H1 (cell line): ENCODE results near the gene CSNK2B.
A peak's percentile ranks its signal among the peaks of the same experiment; 100 is the strongest.

Experiments used
- CREB1 ChIP-seq: IDR thresholded peaks from 2 replicates; pipeline ENCODE4 v1.6.1; 2012; ENCODE audit warnings: inconsistent platforms
- CTCF ChIP-seq, 3 experiments: IDR thresholded peaks; 1 replicate in 2 of 3; 2 replicates in 1 of 3; pipeline versions ENCODE4 v1.5.1 to v1.6.1; 2011; ENCODE audit warnings: low read length in 3 of 3, mild to moderate bottlenecking in 3 of 3, inconsistent platforms in 2 of 3, low read depth in 1 of 3, moderate library complexity in 1 of 3; ENCODE audit not compliant: insufficient read depth in 1 of 3; ENCODE audit errors: control extremely low read depth in 1 of 3
- EGR1 ChIP-seq: IDR thresholded peaks from 2 replicates; pipeline ENCODE4 v1.6.1; 2011; ENCODE audit warnings: low read depth, low read length, borderline replicate concordance
- EP300 ChIP-seq, 2 experiments: IDR thresholded peaks; 1 replicate in 1 of 2; 2 replicates in 1 of 2; pipeline ENCODE4 v1.6.1; 2011 to 2012; ENCODE audit warnings: low read depth in 2 of 2, low read length in 2 of 2, mild to moderate bottlenecking in 2 of 2, borderline replicate concordance in 1 of 2, inconsistent platforms in 1 of 2, moderate library complexity in 1 of 2
- EZH2 ChIP-seq: fragments of 200-600 bp; sonication (generic); IDR thresholded peaks from 2 replicates; pipeline ENCODE4 v1.7.1; 2012; ENCODE audit warnings: low read depth, mild to moderate bottlenecking, moderate library complexity, low read length, inconsistent platforms; ENCODE audit not compliant: severe bottlenecking
- POLR2A ChIP-seq, 2 experiments: IDR thresholded peaks; 1 replicate in 1 of 2; 2 replicates in 1 of 2; pipeline ENCODE4 v1.6.1; 2011; ENCODE audit warnings: low read depth in 2 of 2, low read length in 2 of 2, mild to moderate bottlenecking in 2 of 2; ENCODE audit errors: control extremely low read depth in 1 of 2
- RAD21 ChIP-seq, 2 experiments: IDR thresholded peaks in 1 of 2; conservative IDR thresholded peaks in 1 of 2; 2 replicates each; pipeline ENCODE4 v1.6.1; 2011; ENCODE audit warnings: low read depth in 2 of 2, low read length in 2 of 2, improper control_type of control experiment in 1 of 2, inconsistent platforms in 1 of 2, mild to moderate bottlenecking in 1 of 2, moderate library complexity in 1 of 2
- RFX5 ChIP-seq: IDR thresholded peaks from 2 replicates; pipeline ENCODE4 v1.6.1; 2011; ENCODE audit warnings: low read depth, low read length, improper control_type of control experiment, borderline replicate concordance
- SAP30 ChIP-seq: fragments of 300-600 bp; sonication (generic); IDR thresholded peaks from 2 replicates; pipeline ENCODE4 v1.7.1; 2012; ENCODE audit warnings: low read length, moderate library complexity, mild to moderate bottlenecking, inconsistent platforms; ENCODE audit not compliant: insufficient read depth, insufficient replicate concordance
- SP4 ChIP-seq: IDR thresholded peaks from 2 replicates; pipeline ENCODE4 v1.6.1; 2012; ENCODE audit warnings: low read length, inconsistent platforms
- USF2 ChIP-seq: IDR thresholded peaks from 2 replicates; pipeline ENCODE4 v1.6.1; 2011; ENCODE audit warnings: low read length, improper control_type of control experiment
- YY1 ChIP-seq: IDR thresholded peaks from 2 replicates; pipeline ENCODE4 v1.6.1; 2011; ENCODE audit warnings: low read depth, mild to moderate bottlenecking, low read length
- ZNF274 ChIP-seq: IDR thresholded peaks from 2 replicates; pipeline ENCODE4 v1.7.0; 2012; ENCODE audit warnings: low read length, borderline replicate concordance; ENCODE audit errors: extremely low read depth
- TF ChIP-seq, protein P1 (sequence below): IDR thresholded peaks from 2 replicates; pipeline ENCODE4 v1.6.1; 2011; ENCODE audit warnings: low read depth, mild to moderate bottlenecking, low read length; ENCODE audit not compliant: insufficient read depth

- TF ChIP-seq CTCF (IDR thresholded peaks at IDR 0.05; ENCODE audit: control extremely low read depth in 1 of 3, insufficient read depth in 1 of 3, low read depth in 1 of 3, low read length in 3 of 3) (no peak), ZNF274 (no peak), RAD21 (IDR thresholded peaks at IDR 0.05 in 1 of 2, conservative IDR thresholded peaks at IDR 0.05 in 1 of 2; ENCODE audit: low read depth in 2 of 2, low read length in 2 of 2) (no peak), USF2 (no peak), SP4 (no peak; the same call in 1 of the 2 replicates), RFX5 (no peak), EGR1 (peak; percentile 38; the same call in 1 of the 2 replicates), POLR2A (IDR thresholded peaks at IDR 0.05; ENCODE audit: control extremely low read depth in 1 of 2, low read depth in 2 of 2, low read length in 2 of 2) (no peak; a peak in 1 of 3 replicates), EP300 (IDR thresholded peaks at IDR 0.05; ENCODE audit: borderline replicate concordance in 1 of 2, low read depth in 2 of 2, low read length in 2 of 2) (no peak), YY1 (peak; percentile 95), EZH2 (no peak), CREB1 (peak; percentile 28; the same call in 1 of the 2 replicates), SAP30 (peak; percentile 86)
- TF ChIP-seq, protein P1, sequence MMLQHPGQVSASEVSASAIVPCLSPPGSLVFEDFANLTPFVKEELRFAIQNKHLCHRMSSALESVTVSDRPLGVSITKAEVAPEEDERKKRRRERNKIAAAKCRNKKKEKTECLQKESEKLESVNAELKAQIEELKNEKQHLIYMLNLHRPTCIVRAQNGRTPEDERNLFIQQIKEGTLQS: no peak
Measured at GRCh38 chr6:31664790-31665500, 935 bp upstream of the CSNK2B start, which contains the start of gene GPANK1.
